Caco-2 (cell line): ENCODE measurements around the gene LUC7L. TPM values are rescaled to one million over a fixed set of nuclear protein-coding genes. Genes with fewer than 3 reads are reported as not detected.

ENCODE experiments used
- BruUV-seq: library from RNA; stranded (reverse); fragments of 400-500 nt; replicated peaks from 2 replicates; lab custom pipeline; 2021; lab: Mats Ljungman, UMichigan
- CTCF ChIA-PET: fragments of 300-600 bp; sonication (Branson Sonifier 250); formaldehyde crosslinking; loops from one replicate; lab custom pipeline; 2022; ENCODE audit warnings: antibody characterized with exemption; lab: Charles Lee
- POLR2A ChIA-PET: fragments of 300-600 bp; sonication (Branson Sonifier 250); formaldehyde crosslinking; loops from one replicate; lab custom pipeline; 2022; ENCODE audit warnings: antibody characterized with exemption; lab: Charles Lee
- DNase-seq, 2 experiments: peaks; one replicate each; pipeline versions ENCODE4 v3.0.0 to v3.0.0-alpha.2; 2020 to 2022
- H3K27me3 ChIP-seq: replicated peaks from 2 replicates; pipeline ENCODE4 v1.6.0; 2011; ENCODE audit warnings: low read length; ENCODE audit not compliant: control insufficient read depth, insufficient read depth
- H3K36me3 ChIP-seq: 2 replicates; pipeline ENCODE4 v1.5.1; 2011; ENCODE audit warnings: low read length; ENCODE audit not compliant: control insufficient read depth, insufficient read depth
- H3K4me1 ChIP-seq: fragments of 250-450 bp; sonication (Bioruptor Pico); 2 replicates; pipeline ENCODE4 v1.5.1; 2020; ENCODE audit warnings: mild to moderate bottlenecking
- H3K4me3 ChIP-seq: 2 replicates; pipeline ENCODE4 v1.5.1; 2011; ENCODE audit warnings: low read depth, mild to moderate bottlenecking, control low read depth, low read length
- H3K9me3 ChIP-seq: fragments of 250-450 bp; sonication (Bioruptor Pico); 2 replicates; pipeline ENCODE4 v1.5.1; 2020; ENCODE audit warnings: mild to moderate bottlenecking, moderate library complexity
- H3K27ac Mint-ChIP-seq: one replicate; pipeline ENCODE4 v1.8.0; 2022; ENCODE audit warnings: mixed read lengths; ENCODE audit not compliant: unreplicated experiment
- H3K27me3 Mint-ChIP-seq: one replicate; pipeline ENCODE4 v1.8.0; 2022; ENCODE audit warnings: mixed read lengths; ENCODE audit not compliant: insufficient read depth, unreplicated experiment
- H3K36me3 Mint-ChIP-seq: one replicate; pipeline ENCODE4 v1.8.0; 2022; ENCODE audit warnings: mild to moderate bottlenecking, mixed read lengths; ENCODE audit not compliant: insufficient read depth, unreplicated experiment
- H3K4me1 Mint-ChIP-seq: one replicate; pipeline ENCODE4 v1.8.0; 2022; ENCODE audit warnings: low read depth, mixed read lengths; ENCODE audit not compliant: unreplicated experiment
- H3K4me3 Mint-ChIP-seq: one replicate; pipeline ENCODE4 v1.8.0; 2022; ENCODE audit warnings: mild to moderate bottlenecking, moderate library complexity, mixed read lengths; ENCODE audit not compliant: unreplicated experiment
- H3K9me3 Mint-ChIP-seq: one replicate; pipeline ENCODE4 v1.8.0; 2022; ENCODE audit warnings: mixed read lengths; ENCODE audit not compliant: unreplicated experiment
- CTCF ChIP-seq, 2 experiments: fragments of 200-600 bp in 1 of 2; IDR thresholded peaks; 1 replicate in 1 of 2; 2 replicates in 1 of 2; pipeline versions ENCODE4 v1.5.1 to v1.8.0; 2011 to 2022; ENCODE audit warnings: antibody characterized with exemption in 1 of 2, control low read depth in 1 of 2, inconsistent platforms in 1 of 2, low read depth in 1 of 2, low read length in 1 of 2, mild to moderate bottlenecking in 1 of 2, moderate library complexity in 1 of 2; ENCODE audit not compliant: insufficient read depth in 1 of 2, severe bottlenecking in 1 of 2, unreplicated experiment in 1 of 2
- intact Hi-C: fragments of 100-400 bp; cut with micrococcal nuclease; formaldehyde crosslinking; loops from one replicate; pipeline ENCODE4 v1.10.0; 2022; ENCODE audit not compliant: unreplicated experiment
- total RNA-seq: library from RNA; stranded (reverse); gene quantifications from 2 replicates; pipeline ENCODE4 v1.2.3, GENCODE V29; 2022

LUC7L gene
- total RNA-seq, 1 experiment from 2014 or later, result 80.7 TPM

GRCh38 chr16:146646-147045 lies 82.6 kb downstream of the LUC7L start:
- POLR2A ChIA-PET, result no interaction called here
- no peak for TF ChIP-seq CTCF (IDR thresholded peaks at IDR 0.05; ENCODE audit: insufficient read depth in 1 of 2, low read depth in 1 of 2, low read length in 1 of 2, severe bottlenecking in 1 of 2, unreplicated experiment in 1 of 2)
- no peak overlapping the region for H3K27ac Mint-ChIP-seq
- no peaks in the 10 kb centered on the region for H3K9me3 ChIP-seq
- no peak for DNase-seq
- H3K4me1 ChIP-seq, result 0 out of 2 replicates have a peak, but pooled peaks cover 5% of the 10 kb centered on the region
- no TSS peak for BruUV-seq
- H3K9me3 Mint-ChIP-seq, result no peaks in the 10 kb centered on the region
- H3K36me3 Mint-ChIP-seq, result no peaks in the 10 kb centered on the region
- H3K36me3 ChIP-seq, result no peaks in the 10 kb centered on the region
- intact Hi-C loops, result no loop called here
- H3K4me3 Mint-ChIP-seq, result no peak overlapping the region
- CTCF ChIA-PET, result no interaction called here
- H3K4me1 Mint-ChIP-seq, result peaks cover 5% of the 10 kb centered on the region
- H3K27me3 Mint-ChIP-seq, result no peaks in the 10 kb centered on the region
- no peaks in the 10 kb centered on the region; the same call in 1 of the 2 replicates for H3K27me3 ChIP-seq
- no peak overlapping the region for H3K4me3 ChIP-seq

- DNase-seq, result no peak
- H3K4me1 Mint-ChIP-seq, result peaks cover 5% of the 10 kb centered on the region
- CTCF ChIA-PET, result no interaction called here
- H3K9me3 Mint-ChIP-seq, result no peaks in the 10 kb centered on the region
- no peaks in the 10 kb centered on the region for H3K9me3 ChIP-seq
- 0 out of 2 replicates have a peak, but pooled peaks cover 5% of the 10 kb centered on the region for H3K4me1 ChIP-seq
- intact Hi-C loops, result no loop called here
- POLR2A ChIA-PET, result no interaction called here
- no TSS peak for BruUV-seq
- no peak overlapping the region for H3K4me3 Mint-ChIP-seq
- no peak for TF ChIP-seq CTCF (IDR thresholded peaks at IDR 0.05; ENCODE audit: insufficient read depth in 1 of 2, low read depth in 1 of 2, low read length in 1 of 2, severe bottlenecking in 1 of 2, unreplicated experiment in 1 of 2)
- H3K4me3 ChIP-seq, result no peak overlapping the region
- H3K36me3 ChIP-seq, result no peaks in the 10 kb centered on the region
- H3K36me3 Mint-ChIP-seq, result no peaks in the 10 kb centered on the region
- H3K27ac Mint-ChIP-seq, result no peak overlapping the region
- H3K27me3 ChIP-seq, result no peaks in the 10 kb centered on the region; the same call in 1 of the 2 replicates
- H3K27me3 Mint-ChIP-seq, result no peaks in the 10 kb centered on the region
These were observed 84.4 kb downstream of the LUC7L start for GRCh38 chr16:144797-145252.

- Mint-ChIP-seq H3K4me1 (peaks cover 5% of the 10 kb centered on the region), H3K27me3 (no peaks in the 10 kb centered on the region), H3K4me3 (no peak overlapping the region), H3K36me3 (peaks cover 6% of the 10 kb centered on the region), H3K27ac (no peak overlapping the region), H3K9me3 (no peaks in the 10 kb centered on the region)
- Histone ChIP-seq H3K4me1 (0 out of 2 replicates have a peak, but pooled peaks cover 5% of the 10 kb centered on the region), H3K27me3 (no peaks in the 10 kb centered on the region; the same call in 1 of the 2 replicates), H3K36me3 (no peaks in the 10 kb centered on the region), H3K9me3 (no peaks in the 10 kb centered on the region), H3K4me3 (no peak overlapping the region)
- intact Hi-C loops, result no loop called here
- POLR2A ChIA-PET, result interaction anchor here (0.6 kb wide), 1 partner anchor 172 kb away, joined by 10 read pairs; no protein-coding TSS in a partner anchor
- TF ChIP-seq CTCF (IDR thresholded peaks at IDR 0.05; ENCODE audit: insufficient read depth in 1 of 2, low read depth in 1 of 2, low read length in 1 of 2, severe bottlenecking in 1 of 2, unreplicated experiment in 1 of 2), result no peak
- DNase-seq, result no peak
- BruUV-seq, result no TSS peak
- CTCF ChIA-PET, result no interaction called here
These were observed 85.8 kb downstream of the LUC7L start for GRCh38 chr16:143456-143855.
